Upper lobe of left lung (tissue), 6 donors: ENCODE results near the gene MTHFD2L. TPM values are rescaled to one million over a fixed set of nuclear protein-coding genes. Genes with fewer than 3 reads are reported as not detected.
A peak's percentile ranks its signal among the peaks of the same experiment; 100 is the strongest.

Experiments used
- ATAC-seq, 2 donors: fragments of 200-7000 bp; cut with Tn5 transposase; one replicate each; pipeline ENCODE4 v1.9.1; 2022; ENCODE audit warnings: mild to moderate bottlenecking in 2 of 2, moderate library complexity in 2 of 2; ENCODE audit not compliant: low FRiP score in 2 of 2
- DNase-seq, 2 donors: peaks; one replicate each; pipeline ENCODE4 v3.0.0-alpha.2; 2019 to 2020
- H3K27ac ChIP-seq, 4 donors: fragments of 200-600 bp; sonication (generic); one replicate each; pipeline ENCODE4 v1.5.1; 2016 to 2019
- H3K27me3 ChIP-seq, 4 donors: fragments of 200-600 bp; sonication (generic); one replicate each; pipeline ENCODE4 v1.5.1; 2017 to 2019
- H3K36me3 ChIP-seq, 4 donors: fragments of 200-600 bp; sonication (generic); one replicate each; pipeline ENCODE4 v1.5.1; 2016 to 2019
- H3K4me1 ChIP-seq, 4 donors: fragments of 200-600 bp; sonication (generic); one replicate each; pipeline ENCODE4 v1.5.1; 2018 to 2019
- H3K4me3 ChIP-seq, 4 donors: fragments of 200-600 bp; sonication (generic); one replicate each; pipeline ENCODE4 v1.5.1; 2017 to 2019; ENCODE audit warnings: mild to moderate bottlenecking in 2 of 4, moderate library complexity in 1 of 4
- H3K9me3 ChIP-seq, 4 donors: fragments of 200-600 bp; sonication (generic); one replicate each; pipeline ENCODE4 v1.5.1; 2018 to 2019
- EP300 ChIP-seq, 4 donors: sonication (generic); formaldehyde crosslinking; IDR thresholded peaks; one replicate each; pipeline ENCODE4 v1.5.1; 2017; ENCODE audit warnings: antibody characterized with exemption in 4 of 4, control low read depth in 2 of 4
- POLR2A ChIP-seq, 4 donors: fragments of 450-650 bp; IDR thresholded peaks; one replicate each; pipeline ENCODE4 v1.5.1; 2016 to 2017; ENCODE audit warnings: antibody characterized with exemption in 4 of 4, mild to moderate bottlenecking in 2 of 4
- POLR2AphosphoS5 ChIP-seq, 2 donors: sonication (generic); formaldehyde crosslinking; IDR thresholded peaks; one replicate each; pipeline ENCODE4 v1.5.1; 2017; ENCODE audit warnings: antibody characterized with exemption in 2 of 2
- WGBS, 2 donors: methylation state at CpG; one replicate each; pipeline ENCODE4 v1.1.5; 2017 to 2018; 5-methylcytosine and 5-hydroxymethylcytosine counted together
- total RNA-seq, 6 donors: library from RNA; depleted of rRNA in 4 of 6; stranded (reverse); fragments of >200 nt in 4 of 6; gene quantifications; one replicate each; pipeline versions ENCODE4 v1.1.0 to v1.2.1, GENCODE V29; 2016 to 2021
- TF ChIP-seq, protein P1 (sequence below), 6 experiments: fragments of 450-650 bp in 4 of 6; fragments of 200-600 bp in 2 of 6; sonication (generic) in 2 of 6; IDR thresholded peaks; one replicate each; pipeline ENCODE4 v1.5.1; 2016 to 2019; ENCODE audit warnings: antibody characterized with exemption in 6 of 6
- donor health status: DM: no; HTN: no; CAD: no; lungs with moderate emphysema.
- donor health status: DM: no; HTN: yes; CAD: no; lungs with severe emphysema.

Gene MTHFD2L
- total RNA-seq, 6 donors from 2014 or later = 4.9 to 23.6 (median 12.8) TPM

DNA sequence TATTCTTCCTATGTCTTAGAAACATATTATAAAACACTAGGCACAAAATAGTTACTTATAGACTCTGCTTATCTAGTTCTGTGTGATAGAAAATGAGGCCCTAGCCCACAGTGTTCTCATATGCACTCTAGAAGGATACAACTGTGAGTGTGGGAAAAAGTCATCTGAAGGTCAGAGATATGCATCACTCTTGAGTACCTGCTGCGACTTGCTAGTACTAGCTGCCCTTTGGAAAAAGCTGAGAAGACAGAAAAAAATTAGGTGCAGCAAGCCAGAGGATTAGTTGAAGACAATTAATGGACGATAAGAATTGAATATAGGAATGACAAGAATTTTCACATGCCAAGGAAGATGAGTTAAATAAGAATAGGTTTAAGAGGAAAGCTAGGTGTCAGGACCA, 61.3 kb downstream of the MTHFD2L start:
- DNase-seq (no peak), ATAC-seq (no peak)
- no peaks in the 10 kb centered on the region for H3K9me3 ChIP-seq
- TF ChIP-seq POLR2AphosphoS5 (IDR thresholded peaks at IDR 0.05) = no peak
- TF ChIP-seq, protein P1, sequence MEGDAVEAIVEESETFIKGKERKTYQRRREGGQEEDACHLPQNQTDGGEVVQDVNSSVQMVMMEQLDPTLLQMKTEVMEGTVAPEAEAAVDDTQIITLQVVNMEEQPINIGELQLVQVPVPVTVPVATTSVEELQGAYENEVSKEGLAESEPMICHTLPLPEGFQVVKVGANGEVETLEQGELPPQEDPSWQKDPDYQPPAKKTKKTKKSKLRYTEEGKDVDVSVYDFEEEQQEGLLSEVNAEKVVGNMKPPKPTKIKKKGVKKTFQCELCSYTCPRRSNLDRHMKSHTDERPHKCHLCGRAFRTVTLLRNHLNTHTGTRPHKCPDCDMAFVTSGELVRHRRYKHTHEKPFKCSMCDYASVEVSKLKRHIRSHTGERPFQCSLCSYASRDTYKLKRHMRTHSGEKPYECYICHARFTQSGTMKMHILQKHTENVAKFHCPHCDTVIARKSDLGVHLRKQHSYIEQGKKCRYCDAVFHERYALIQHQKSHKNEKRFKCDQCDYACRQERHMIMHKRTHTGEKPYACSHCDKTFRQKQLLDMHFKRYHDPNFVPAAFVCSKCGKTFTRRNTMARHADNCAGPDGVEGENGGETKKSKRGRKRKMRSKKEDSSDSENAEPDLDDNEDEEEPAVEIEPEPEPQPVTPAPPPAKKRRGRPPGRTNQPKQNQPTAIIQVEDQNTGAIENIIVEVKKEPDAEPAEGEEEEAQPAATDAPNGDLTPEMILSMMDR (IDR thresholded peaks at IDR 0.05) = no peak
- TF ChIP-seq POLR2A (IDR thresholded peaks at IDR 0.05) = no peak
- H3K36me3 ChIP-seq = no peaks in the 10 kb centered on the region
- H3K4me3 ChIP-seq = no peak overlapping the region
- no peaks in the 10 kb centered on the region for H3K27me3 ChIP-seq
- no peak overlapping the region for H3K27ac ChIP-seq
- H3K4me1 ChIP-seq = peaks cover 0 to 6% (median 2%) of the 10 kb centered on the region in 4 donors
- WGBS, 2 donors = 63 to 70% methylated on average over 2 of the region's 2 CpGs

DNA sequence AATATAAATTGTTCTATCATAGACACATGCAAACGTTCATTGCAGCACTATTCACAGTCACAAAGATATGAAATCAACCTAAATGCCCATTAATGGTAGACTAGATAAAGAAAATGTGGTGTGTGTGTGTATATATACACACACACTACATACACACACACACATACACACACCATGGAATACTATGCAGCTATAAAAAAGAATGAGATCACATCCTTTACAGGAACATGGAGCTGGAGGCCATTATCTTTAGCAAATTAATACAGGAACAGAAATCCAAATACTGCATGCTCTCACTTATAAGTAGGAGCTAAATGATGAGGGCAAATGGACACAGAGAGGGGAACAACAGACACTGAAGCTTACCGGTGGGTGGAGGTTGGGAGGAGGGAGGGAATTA, 65.2 kb downstream of the MTHFD2L start:
- no peak for ATAC-seq
- H3K36me3 ChIP-seq = no peaks in the 10 kb centered on the region

DNA sequence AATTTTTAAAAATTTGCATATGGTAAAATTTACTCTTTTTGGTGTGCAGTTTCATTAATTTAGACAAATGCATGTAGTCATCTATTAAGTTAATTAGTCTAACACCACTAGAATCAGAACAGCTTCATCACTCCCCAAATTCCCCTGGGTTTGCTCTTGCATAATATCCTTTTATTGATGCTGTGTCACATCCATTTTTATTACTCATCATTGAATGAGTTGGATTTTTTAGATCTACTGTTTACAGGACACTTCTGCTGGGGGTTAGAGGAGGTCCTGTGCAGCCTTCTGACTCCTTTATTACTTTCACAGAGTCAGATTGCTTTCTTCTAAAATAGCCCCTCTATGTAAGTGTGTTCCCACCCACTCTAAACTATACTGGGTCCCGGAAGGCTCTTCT, 65.9 kb downstream of the MTHFD2L start:
- H3K27ac ChIP-seq = no peak overlapping the region
- H3K9me3 ChIP-seq = no peaks in the 10 kb centered on the region
- no peaks in the 10 kb centered on the region for H3K36me3 ChIP-seq
- WGBS, 2 donors = 83 to 96% methylated on average over 1 of the region's 1 CpG
- H3K4me3 ChIP-seq = no peak overlapping the region
- DNase-seq (no peak), ATAC-seq (no peak)
- H3K27me3 ChIP-seq = no peaks in the 10 kb centered on the region
- H3K4me1 ChIP-seq = peaks cover 0 to 3% (median 0%) of the 10 kb centered on the region in 4 donors
- TF ChIP-seq POLR2AphosphoS5 (IDR thresholded peaks at IDR 0.05) = no peak
- TF ChIP-seq, protein P1 (IDR thresholded peaks at IDR 0.05) = no peak
- no peak for TF ChIP-seq EP300 (IDR thresholded peaks at IDR 0.05)
- no peak for TF ChIP-seq POLR2A (IDR thresholded peaks at IDR 0.05)

More for the DNA sequence above, 65.2 kb downstream of the MTHFD2L start:
- H3K27me3 ChIP-seq = no peaks in the 10 kb centered on the region
- no peak for TF ChIP-seq EP300 (IDR thresholded peaks at IDR 0.05)
- TF ChIP-seq, protein P1 (IDR thresholded peaks at IDR 0.05) = no peak
- no peak for TF ChIP-seq POLR2AphosphoS5 (IDR thresholded peaks at IDR 0.05)
- no peak for TF ChIP-seq POLR2A (IDR thresholded peaks at IDR 0.05)
- no peak overlapping the region for H3K4me3 ChIP-seq
- WGBS, 2 donors = 97 to 98% methylated on average over 2 of the region's 2 CpGs
- no peak overlapping the region for H3K27ac ChIP-seq
- no peak for DNase-seq
- no peaks in the 10 kb centered on the region for H3K4me1 ChIP-seq
- H3K9me3 ChIP-seq = no peaks in the 10 kb centered on the region

DNA sequence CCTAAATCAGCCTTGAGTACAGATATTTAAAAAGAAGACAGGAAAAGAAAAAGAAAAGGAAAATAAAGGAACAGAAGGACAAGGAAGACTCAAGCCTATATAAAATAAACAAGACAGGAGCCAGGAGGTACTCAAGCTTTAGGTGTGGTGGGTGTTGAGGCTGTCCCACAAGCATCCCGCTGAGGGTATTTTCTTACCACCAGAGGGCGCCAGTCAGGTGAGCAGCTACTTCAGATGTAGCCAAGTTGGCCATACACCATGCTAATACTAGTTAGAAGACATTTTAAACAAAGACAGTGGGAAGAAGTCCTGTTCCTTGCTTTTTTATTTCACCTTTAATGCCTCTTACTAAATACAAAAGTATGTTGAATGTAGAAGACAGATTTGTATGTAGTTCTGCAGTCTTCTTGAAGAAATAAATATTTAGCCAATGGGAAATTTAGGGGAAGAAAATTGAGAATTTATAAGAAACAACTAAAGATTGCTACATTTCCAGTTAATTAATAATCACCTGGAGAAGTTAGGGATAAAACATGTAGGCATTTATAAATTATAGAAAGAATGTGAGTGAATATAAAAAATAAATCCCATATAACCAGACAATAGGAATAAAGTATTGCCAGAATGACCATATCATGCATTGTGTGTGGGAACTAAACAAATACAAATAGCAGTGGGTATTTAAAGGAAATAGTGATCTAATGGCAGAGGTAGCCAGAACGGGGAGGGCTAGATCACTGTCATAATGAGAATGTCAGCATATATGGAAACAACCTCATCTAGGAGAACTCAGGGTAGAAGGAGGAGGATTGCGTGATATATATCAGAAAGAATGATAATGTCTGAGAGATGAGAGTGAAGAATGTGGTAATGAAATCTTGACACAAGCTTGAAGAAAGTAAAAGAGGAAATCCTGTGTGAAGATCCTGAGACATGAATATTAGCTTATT, 71.0 kb downstream of the MTHFD2L start:
- Histone ChIP-seq H3K4me1 (peaks cover 8 to 23% (median 14%) of the 10 kb centered on the region in 4 donors), H3K27ac (no peak overlapping the region), H3K9me3 (no peaks in the 10 kb centered on the region), H3K36me3 (no peaks in the 10 kb centered on the region), H3K4me3 (no peak overlapping the region), H3K27me3 (no peaks in the 10 kb centered on the region)
- TF ChIP-seq, protein P1 (IDR thresholded peaks at IDR 0.05) = peak; percentile 39 to 80 (median 66)
- no peak for TF ChIP-seq EP300 (IDR thresholded peaks at IDR 0.05)
- TF ChIP-seq POLR2AphosphoS5 (IDR thresholded peaks at IDR 0.05) = no peak
- no peak for TF ChIP-seq POLR2A (IDR thresholded peaks at IDR 0.05)
- DNase-seq (peak in 1 of 2 donors; percentile 76), ATAC-seq (peak; percentile 70 to 74)
- WGBS, 2 donors = 40 to 42% methylated on average over 4 of the region's 4 CpGs
